Osteocyte (in vitro differentiated cells): ENCODE results near the gene PCCA. TPM values are rescaled to one million over a fixed set of nuclear protein-coding genes. Genes with fewer than 3 reads are reported as not detected.

ENCODE experiments used
- DNase-seq: peaks from one replicate; pipeline ENCODE4 v3.0.0; 2021; ENCODE audit warnings: mixed read lengths; ENCODE audit not compliant: unreplicated experiment; ENCODE audit errors: extremely low spot score
- H3K27ac Mint-ChIP-seq: one replicate; pipeline ENCODE4 v1.8.0; 2021; ENCODE audit warnings: mild to moderate bottlenecking, mixed read lengths; ENCODE audit not compliant: unreplicated experiment
- H3K27me3 Mint-ChIP-seq: one replicate; pipeline ENCODE4 v1.8.0; 2021; ENCODE audit warnings: mixed read lengths; ENCODE audit not compliant: unreplicated experiment
- H3K36me3 Mint-ChIP-seq: one replicate; pipeline ENCODE4 v1.8.0; 2021; ENCODE audit warnings: mixed read lengths; ENCODE audit not compliant: unreplicated experiment
- H3K4me1 Mint-ChIP-seq: one replicate; pipeline ENCODE4 v1.8.0; 2021; ENCODE audit warnings: mixed read lengths; ENCODE audit not compliant: unreplicated experiment
- H3K4me3 Mint-ChIP-seq: one replicate; pipeline ENCODE4 v1.8.0; 2021; ENCODE audit warnings: mild to moderate bottlenecking, moderate library complexity, mixed read lengths; ENCODE audit not compliant: unreplicated experiment
- H3K9me3 Mint-ChIP-seq: one replicate; pipeline ENCODE4 v1.8.0; 2021; ENCODE audit warnings: mixed read lengths; ENCODE audit not compliant: unreplicated experiment
- total RNA-seq: library from RNA; stranded (reverse); gene quantifications from 2 replicates; pipeline ENCODE4 v1.2.1, GENCODE V29; 2021
- TF ChIP-seq, protein P1 (sequence below): fragments of 200-600 bp; sonication (generic); IDR thresholded peaks from 2 replicates; pipeline ENCODE4 v1.5.0; 2021; ENCODE audit warnings: antibody characterized with exemption, mild to moderate bottlenecking, moderate library complexity

Gene PCCA
- total RNA-seq, 1 donor from 2014 or later, result 33.7 TPM

DNA sequence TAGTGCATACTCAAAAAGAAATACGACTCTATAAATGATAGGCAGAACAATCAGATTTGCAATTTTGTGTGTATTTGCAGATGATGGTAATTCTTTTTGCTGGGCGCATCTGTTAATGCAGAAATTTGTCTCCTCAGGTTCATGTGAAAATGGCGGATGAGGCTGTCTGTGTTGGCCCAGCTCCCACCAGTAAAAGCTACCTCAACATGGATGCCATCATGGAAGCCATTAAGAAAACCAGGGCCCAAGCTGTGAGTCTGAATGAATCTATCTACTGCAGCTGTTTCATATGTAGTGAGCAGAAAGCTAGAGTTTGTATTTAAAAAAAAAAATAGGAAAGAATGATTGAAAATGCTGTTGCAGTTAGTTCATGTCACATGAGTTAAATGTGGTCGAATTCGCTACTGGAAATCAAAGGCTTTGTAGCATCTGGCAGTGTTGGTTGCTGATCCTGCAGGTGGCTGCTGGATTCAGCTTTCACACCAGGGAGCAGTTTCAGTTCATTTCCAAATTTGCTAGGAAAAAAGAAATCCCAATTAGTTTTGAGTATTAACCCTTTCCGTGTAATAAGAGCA lies 66.0 kb downstream of the PCCA start:
- no peak for DNase-seq
- peaks cover 27% of the 10 kb centered on the region for H3K36me3 Mint-ChIP-seq
- H3K27me3 Mint-ChIP-seq, result no peaks in the 10 kb centered on the region
- peaks cover 14% of the 10 kb centered on the region for H3K4me1 Mint-ChIP-seq
- TF ChIP-seq, protein P1, sequence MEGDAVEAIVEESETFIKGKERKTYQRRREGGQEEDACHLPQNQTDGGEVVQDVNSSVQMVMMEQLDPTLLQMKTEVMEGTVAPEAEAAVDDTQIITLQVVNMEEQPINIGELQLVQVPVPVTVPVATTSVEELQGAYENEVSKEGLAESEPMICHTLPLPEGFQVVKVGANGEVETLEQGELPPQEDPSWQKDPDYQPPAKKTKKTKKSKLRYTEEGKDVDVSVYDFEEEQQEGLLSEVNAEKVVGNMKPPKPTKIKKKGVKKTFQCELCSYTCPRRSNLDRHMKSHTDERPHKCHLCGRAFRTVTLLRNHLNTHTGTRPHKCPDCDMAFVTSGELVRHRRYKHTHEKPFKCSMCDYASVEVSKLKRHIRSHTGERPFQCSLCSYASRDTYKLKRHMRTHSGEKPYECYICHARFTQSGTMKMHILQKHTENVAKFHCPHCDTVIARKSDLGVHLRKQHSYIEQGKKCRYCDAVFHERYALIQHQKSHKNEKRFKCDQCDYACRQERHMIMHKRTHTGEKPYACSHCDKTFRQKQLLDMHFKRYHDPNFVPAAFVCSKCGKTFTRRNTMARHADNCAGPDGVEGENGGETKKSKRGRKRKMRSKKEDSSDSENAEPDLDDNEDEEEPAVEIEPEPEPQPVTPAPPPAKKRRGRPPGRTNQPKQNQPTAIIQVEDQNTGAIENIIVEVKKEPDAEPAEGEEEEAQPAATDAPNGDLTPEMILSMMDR, result no peak
- H3K4me3 Mint-ChIP-seq, result no peak overlapping the region
- no peak overlapping the region for H3K27ac Mint-ChIP-seq
- H3K9me3 Mint-ChIP-seq, result no peaks in the 10 kb centered on the region

DNA sequence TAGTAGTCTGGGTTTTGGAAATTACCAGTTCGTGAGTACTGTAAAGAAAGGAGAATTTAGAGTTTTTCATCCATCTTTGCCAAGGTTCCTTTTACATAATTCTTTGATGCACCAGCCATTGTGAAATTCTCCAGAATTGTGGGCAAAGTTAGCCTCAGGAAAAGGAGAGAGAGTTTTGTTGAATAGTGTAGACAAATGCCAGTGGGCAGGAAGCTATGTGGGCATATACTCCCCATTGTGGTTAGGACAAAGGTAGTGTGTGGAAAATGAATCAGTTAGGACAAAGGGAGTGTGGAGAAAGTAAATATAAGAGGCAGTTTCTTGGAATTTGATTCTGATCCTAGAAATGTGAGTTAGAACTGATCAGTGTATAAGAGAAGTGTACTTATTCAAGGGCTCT lies 67.9 kb downstream of the PCCA start:
- Mint-ChIP-seq H3K9me3 (no peaks in the 10 kb centered on the region), H3K27ac (peak overlapping the region; percentile 79), H3K4me1 (peaks cover 22% of the 10 kb centered on the region), H3K4me3 (no peak overlapping the region), H3K27me3 (no peaks in the 10 kb centered on the region), H3K36me3 (peaks cover 31% of the 10 kb centered on the region)
- TF ChIP-seq, protein P1, result no peak
- DNase-seq, result no peak

DNA sequence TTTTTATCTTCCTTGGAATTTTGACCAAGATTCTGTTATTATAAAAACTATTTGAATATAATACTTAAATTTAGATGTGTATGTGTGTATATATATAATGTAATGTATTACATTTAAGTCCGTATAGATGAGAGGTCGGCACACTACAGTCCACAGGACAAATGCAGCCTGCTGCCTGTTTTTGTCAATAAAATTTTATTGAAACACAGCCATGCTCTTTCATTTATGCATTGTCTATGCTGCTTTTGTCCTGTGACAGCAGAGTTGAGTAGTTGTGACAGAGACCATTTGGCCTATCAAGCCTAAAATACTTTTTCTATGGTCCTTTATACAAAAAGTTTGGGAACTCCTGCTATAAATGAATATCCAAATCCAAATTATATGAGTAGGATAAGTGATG lies 69.7 kb downstream of the PCCA start:
- Mint-ChIP-seq H3K27ac (no peak overlapping the region), H3K4me1 (peaks cover 21% of the 10 kb centered on the region), H3K27me3 (no peaks in the 10 kb centered on the region), H3K4me3 (no peak overlapping the region), H3K36me3 (peaks cover 28% of the 10 kb centered on the region), H3K9me3 (no peaks in the 10 kb centered on the region)
- TF ChIP-seq, protein P1, result no peak
- DNase-seq, result no peak

DNA sequence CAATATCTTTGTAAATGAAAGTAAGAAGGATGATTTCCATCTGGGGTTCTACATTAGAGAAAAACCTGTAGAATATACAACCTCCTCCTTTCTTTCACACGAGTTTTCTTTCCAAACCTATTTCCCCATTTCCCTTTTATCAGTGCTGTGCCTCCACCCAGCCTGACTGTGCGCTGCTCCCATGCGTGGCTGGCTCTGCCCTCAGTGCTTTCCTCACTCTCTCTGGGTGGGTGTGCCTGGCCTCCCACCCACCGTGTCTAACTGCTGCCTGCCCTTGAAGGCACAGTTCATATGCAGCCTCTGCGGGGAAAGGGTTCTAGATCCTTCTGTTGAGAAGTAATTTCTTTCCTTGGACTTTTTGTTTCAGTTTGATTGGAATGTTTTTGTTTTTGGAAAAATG lies 70.7 kb downstream of the PCCA start:
- H3K27ac Mint-ChIP-seq, result no peak overlapping the region
- H3K27me3 Mint-ChIP-seq, result no peaks in the 10 kb centered on the region
- H3K4me3 Mint-ChIP-seq, result no peak overlapping the region
- TF ChIP-seq, protein P1, result no peak
- no peak for DNase-seq
- no peaks in the 10 kb centered on the region for H3K9me3 Mint-ChIP-seq
- peaks cover 21% of the 10 kb centered on the region for H3K4me1 Mint-ChIP-seq
- peaks cover 31% of the 10 kb centered on the region for H3K36me3 Mint-ChIP-seq

DNA sequence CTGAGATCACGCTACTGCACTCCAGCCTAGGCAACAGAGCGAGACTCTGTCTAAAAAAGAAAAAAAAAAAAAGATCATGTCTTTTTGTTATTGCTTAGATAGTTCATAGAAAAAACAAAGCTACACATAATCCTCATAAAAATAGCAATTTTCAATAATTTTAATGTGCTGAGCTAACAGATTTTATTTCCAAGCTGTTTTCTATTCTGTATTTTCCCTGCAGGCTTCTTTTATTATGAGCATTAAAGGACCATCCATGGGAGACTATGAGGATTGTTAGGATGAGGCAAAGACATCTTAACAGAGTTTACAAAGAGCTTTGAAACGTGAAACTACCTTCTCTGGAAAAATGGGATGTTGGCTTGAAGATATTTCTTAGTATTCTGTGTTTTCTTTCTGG lies 71.6 kb downstream of the PCCA start:
- TF ChIP-seq, protein P1, result no peak
- no peak for DNase-seq
- Mint-ChIP-seq H3K27me3 (no peaks in the 10 kb centered on the region), H3K36me3 (peaks cover 29% of the 10 kb centered on the region), H3K27ac (no peak overlapping the region), H3K4me1 (peaks cover 21% of the 10 kb centered on the region), H3K9me3 (no peaks in the 10 kb centered on the region), H3K4me3 (no peak overlapping the region)
